HL-60 (cell line): Measurements from ENCODE around the gene UBXN11.

ENCODE experiments used
- DNase-seq, 2 experiments: peaks; one replicate each; pipeline ENCODE4 v3.0.0-alpha.2; 2010 to 2020; ENCODE audit warnings: low read depth in 1 of 2, low spot score in 1 of 2
- H3K27ac ChIP-seq: fragments of 250-450 bp; sonication (Bioruptor Pico); replicated peaks from 2 replicates; pipeline ENCODE4 v1.5.1; 2020; ENCODE audit warnings: mild to moderate bottlenecking, moderate library complexity
- H3K27me3 ChIP-seq: fragments of 250-450 bp; sonication (Bioruptor Pico); 2 replicates; pipeline ENCODE4 v1.5.1; 2021; ENCODE audit warnings: mild to moderate bottlenecking, moderate library complexity; ENCODE audit not compliant: insufficient read depth, poor library complexity, severe bottlenecking
- H3K4me3 ChIP-seq: replicated peaks from 2 replicates; pipeline ENCODE4 v1.5.1; 2011; ENCODE audit warnings: mild to moderate bottlenecking, control low read depth, low read length; ENCODE audit not compliant: insufficient read depth
- CTCF ChIP-seq: IDR thresholded peaks from one replicate; pipeline ENCODE4 v1.5.1; 2011; ENCODE audit warnings: low read length, control low read depth, inconsistent platforms; ENCODE audit not compliant: insufficient read depth
- GABPA ChIP-seq: IDR thresholded peaks from 2 replicates; pipeline ENCODE4 v1.6.1; 2012; ENCODE audit warnings: low read depth
- POLR2AphosphoS5 ChIP-seq: IDR thresholded peaks from 2 replicates; pipeline ENCODE4 v1.6.1; 2012; ENCODE audit warnings: low read depth
- REST ChIP-seq: IDR thresholded peaks from 2 replicates; pipeline ENCODE4 v1.6.1; 2012; ENCODE audit warnings: low read depth; ENCODE audit not compliant: insufficient replicate concordance
- SPI1 ChIP-seq: IDR thresholded peaks from 2 replicates; pipeline ENCODE4 v1.6.1; 2012; ENCODE audit warnings: low read depth, mild to moderate bottlenecking, borderline replicate concordance
- long read RNA-seq: library from polyadenylated mRNA; unstranded; transcript quantifications from one replicate; pipeline ENCODE4 v2.0.0, GENCODE V29; 2020

UBXN11 gene
- long read RNA-seq, transcript UBXN11-213 (14 exons, 2,646 nt) = minor isoform, 17 of 403 reads
- long read RNA-seq, transcript UBXN11-202 (14 exons, 1,555 nt) = major isoform, 47 of 403 reads
- long read RNA-seq, transcript UBXN11-214 (13 exons, 2,542 nt) = minor isoform, 27 of 403 reads
- long read RNA-seq, partial matches to known transcripts = 38 of 403 reads
- long read RNA-seq, other reads (novel, unspliced or antisense) = 265 of 403 reads

GRCh38 chr1:26306290-26307229 is at the start of gene UBXN11:
Gene UBXN11 (minus strand): TSS chr1:26306636. CDS start chr1:26302883, 3,753 bp downstream.
- peak; percentile 98 for DNase-seq
- Histone ChIP-seq H3K27me3 (no peaks in the 10 kb centered on the region), H3K4me3 (peak within 1 kb of the TSS; percentile 93), H3K27ac (peak within 1 kb of the TSS; percentile 87)
- TF ChIP-seq SPI1 (peak; percentile 27; the same call in 1 of the 2 replicates), CTCF (no peak)

GRCh38 chr1:26356106-26356505 is 49.7 kb upstream of the UBXN11 start:
- TF ChIP-seq SPI1 (no peak), GABPA (no peak), CTCF (no peak), POLR2AphosphoS5 (no peak)
- no peak for DNase-seq
- Histone ChIP-seq H3K27me3 (peaks cover 14% of the 10 kb centered on the region), H3K4me3 (no peak overlapping the region), H3K27ac (no peak overlapping the region)

GRCh38 chr1:26354972-26355371 is 48.5 kb upstream of the UBXN11 start:
- no peak for DNase-seq
- H3K27ac ChIP-seq = no peak overlapping the region
- no peak for TF ChIP-seq GABPA
- peaks cover 2% of the 10 kb centered on the region for H3K27me3 ChIP-seq
- no peak overlapping the region for H3K4me3 ChIP-seq

GRCh38 chr1:26353976-26354820 is 47.8 kb upstream of the UBXN11 start, which contains the start of gene CRYBG2:
Gene CRYBG2 (minus strand): TSS chr1:26354130. CDS start chr1:26346657, 7,473 bp downstream.
- Histone ChIP-seq H3K27me3 (no peaks in the 10 kb centered on the region), H3K27ac (no peak within 1 kb of the TSS), H3K4me3 (no peak within 1 kb of the TSS)
- DNase-seq = no peak
- no peak for TF ChIP-seq POLR2AphosphoS5
- no peak for TF ChIP-seq GABPA
- TF ChIP-seq SPI1 = no peak
- no peak for TF ChIP-seq CTCF
- TF ChIP-seq REST = no peak
